ENCODE measurements around the gene CLEC2D.

- TF ChIP-seq POLR2A (IDR thresholded peaks at IDR 0.05; ENCODE audit: low read length) (no peak), GATA1 (IDR thresholded peaks at IDR 0.05; ENCODE audit: low read depth, low read length) (no peak)
These were observed 23.4 kb downstream of the CLEC2D start for GRCh38 chr12:9692909-9693308.

Measured in erythroblast (primary cell).